ENCODE results near the gene KCNQ5. TPM values are rescaled to one million over a fixed set of nuclear protein-coding genes. Genes with fewer than 3 reads are reported as not detected.

KCNQ5 gene
- total RNA-seq, 1 donor from 2014 or later = 0.11 TPM

DNA sequence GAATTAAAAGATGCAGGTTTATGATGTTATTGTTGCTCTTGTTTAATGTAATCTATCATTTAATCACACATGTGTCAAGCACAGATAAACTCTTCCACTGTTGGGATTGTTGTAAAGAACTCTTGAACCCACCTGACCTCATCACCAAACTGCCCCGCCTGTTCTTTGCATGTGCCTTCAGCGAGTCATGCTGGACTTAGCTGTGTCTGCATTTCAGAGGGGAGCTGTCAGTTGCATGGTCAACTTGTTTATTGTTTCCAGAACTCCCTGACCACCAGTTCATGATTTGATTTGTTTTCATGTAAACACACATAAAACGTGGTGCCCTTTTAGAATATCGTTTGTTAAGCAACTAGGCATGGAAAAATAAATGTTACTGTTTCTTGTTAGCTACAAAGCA lies 509.8 kb downstream of the KCNQ5 start:
- H3K4me3 ChIP-seq = no peak overlapping the region
- H3K9me3 ChIP-seq (replicated peaks) = peaks cover 5% of the 10 kb centered on the region
- no peak overlapping the region for H3K27ac ChIP-seq (replicated peaks)
- no peak for DNase-seq
- H3K4me1 ChIP-seq = no peaks in the 10 kb centered on the region
- intact Hi-C loops (cut with micrococcal nuclease) = no loop called here
- no peaks in the 10 kb centered on the region for H3K36me3 ChIP-seq
- TF ChIP-seq CTCF (IDR thresholded peaks at IDR 0.05; ENCODE audit: borderline replicate concordance) = no peak
- H3K27me3 ChIP-seq (ENCODE audit: low read depth) = peaks cover 12% of the 10 kb centered on the region

DNA sequence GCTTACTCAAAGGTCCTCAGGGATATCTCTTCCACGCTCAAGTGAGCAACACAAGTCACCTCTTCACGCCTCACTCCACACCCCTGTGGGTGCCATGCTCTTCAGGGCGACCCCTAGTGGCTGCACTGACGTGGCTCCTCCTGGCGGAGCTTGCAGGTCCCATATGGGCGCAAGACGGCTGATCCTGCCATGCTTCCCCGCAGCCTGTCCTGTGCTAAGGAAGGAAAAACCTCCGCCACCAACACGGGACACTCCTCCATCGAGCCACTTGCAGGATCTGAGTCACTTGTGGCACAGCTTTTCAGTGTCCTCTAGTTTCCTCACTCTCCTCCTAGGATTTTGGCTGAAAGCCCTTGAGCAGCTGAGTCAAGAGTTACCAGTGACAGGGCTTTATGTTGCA lies 512.7 kb downstream of the KCNQ5 start:
- intact Hi-C loops (cut with micrococcal nuclease) = no loop called here
- Histone ChIP-seq H3K36me3 (no peaks in the 10 kb centered on the region), H3K4me1 (no peaks in the 10 kb centered on the region), H3K27ac (replicated peaks) (no peak overlapping the region), H3K27me3 (ENCODE audit: low read depth) (peaks cover 8% of the 10 kb centered on the region), H3K4me3 (no peak overlapping the region), H3K9me3 (replicated peaks) (peaks cover 5% of the 10 kb centered on the region)
- TF ChIP-seq CTCF (IDR thresholded peaks at IDR 0.05; ENCODE audit: borderline replicate concordance) = no peak
- DNase-seq = no peak

DNA sequence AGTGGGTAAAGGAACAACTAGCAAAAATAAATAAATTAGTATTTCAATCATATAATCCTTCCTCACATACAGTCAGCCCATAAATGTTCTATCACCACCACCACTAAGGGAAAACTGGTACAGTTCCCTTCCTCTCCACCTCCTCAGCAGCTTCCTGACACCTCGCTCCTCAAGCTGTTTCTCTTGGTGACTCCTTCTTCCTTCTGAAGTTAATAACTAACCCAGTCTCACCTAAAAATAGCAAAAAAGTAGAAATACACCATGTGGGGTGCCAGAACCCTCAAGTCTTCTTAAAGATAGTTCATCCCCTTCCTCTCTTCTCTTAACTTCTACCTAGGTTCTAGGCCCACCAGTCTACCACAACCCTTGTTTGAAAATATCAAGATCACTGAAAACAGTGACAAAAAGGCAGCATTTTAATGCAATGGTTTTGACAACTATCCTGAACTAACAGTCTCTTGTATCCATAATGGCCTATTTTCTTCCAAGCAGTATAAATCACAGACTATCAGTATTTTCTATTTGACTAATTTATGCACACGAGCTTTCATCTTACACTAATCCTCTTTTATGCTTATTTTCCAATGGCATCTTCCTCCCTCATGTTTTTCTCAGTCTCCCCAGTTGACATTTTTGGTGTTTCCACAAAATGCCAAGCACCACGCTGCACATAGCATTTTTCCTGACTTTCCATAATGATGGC lies 518.0 kb downstream of the KCNQ5 start:
- Histone ChIP-seq H3K4me1 (no peaks in the 10 kb centered on the region), H3K9me3 (replicated peaks) (peaks cover 5% of the 10 kb centered on the region), H3K36me3 (no peaks in the 10 kb centered on the region), H3K27ac (replicated peaks) (no peak overlapping the region), H3K4me3 (no peak overlapping the region), H3K27me3 (ENCODE audit: low read depth) (no peaks in the 10 kb centered on the region)
- intact Hi-C loops (cut with micrococcal nuclease) = no loop called here
- TF ChIP-seq CTCF (IDR thresholded peaks at IDR 0.05; ENCODE audit: borderline replicate concordance) = no peak
- DNase-seq = no peak

DNA sequence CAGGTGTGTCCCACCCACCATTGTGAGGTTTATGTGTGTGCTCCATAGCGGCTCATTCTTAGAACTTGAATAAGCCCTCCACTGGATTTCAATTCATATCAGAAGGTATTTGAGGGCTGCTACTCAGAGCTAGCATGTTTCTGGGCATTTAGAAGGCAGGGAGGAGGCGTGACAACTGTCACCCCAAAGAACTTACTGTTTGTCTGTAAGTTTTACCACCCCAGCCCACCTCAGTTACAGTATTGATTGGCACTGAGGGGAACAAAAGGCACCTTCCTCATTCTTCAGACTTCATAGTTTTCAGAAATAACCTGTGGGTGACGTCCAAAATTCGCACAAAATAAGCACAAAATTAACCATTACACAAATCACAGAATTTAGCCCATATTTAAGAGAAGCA lies 521.7 kb downstream of the KCNQ5 start:
- no peak for TF ChIP-seq CTCF (IDR thresholded peaks at IDR 0.05; ENCODE audit: borderline replicate concordance)
- Histone ChIP-seq H3K4me3 (no peak overlapping the region), H3K36me3 (no peaks in the 10 kb centered on the region), H3K9me3 (replicated peaks) (no peaks in the 10 kb centered on the region), H3K4me1 (no peaks in the 10 kb centered on the region), H3K27ac (replicated peaks) (no peak overlapping the region), H3K27me3 (ENCODE audit: low read depth) (no peaks in the 10 kb centered on the region)
- DNase-seq = no peak
- intact Hi-C loops (cut with micrococcal nuclease) = no loop called here

- no peaks in the 10 kb centered on the region for H3K4me1 ChIP-seq
- H3K27me3 ChIP-seq (ENCODE audit: low read depth) = no peaks in the 10 kb centered on the region
- no peak for DNase-seq
- H3K36me3 ChIP-seq = no peaks in the 10 kb centered on the region
- TF ChIP-seq CTCF (IDR thresholded peaks at IDR 0.05; ENCODE audit: borderline replicate concordance) = no peak
- no peak overlapping the region for H3K4me3 ChIP-seq
- H3K9me3 ChIP-seq (replicated peaks) = no peaks in the 10 kb centered on the region
- intact Hi-C loops (cut with micrococcal nuclease) = no loop called here
- H3K27ac ChIP-seq (replicated peaks) = no peak overlapping the region
These were observed 522.7 kb downstream of the KCNQ5 start for GRCh38 chr6:73144516-73144915.
